Measurements from ENCODE around the gene TFRC.
"Not testable (repeated sequence)": the region's sequence is repeated elsewhere in the genome, so short reads cannot be mapped to it uniquely, and the experiment has no call there.

TFRC gene

DNA sequence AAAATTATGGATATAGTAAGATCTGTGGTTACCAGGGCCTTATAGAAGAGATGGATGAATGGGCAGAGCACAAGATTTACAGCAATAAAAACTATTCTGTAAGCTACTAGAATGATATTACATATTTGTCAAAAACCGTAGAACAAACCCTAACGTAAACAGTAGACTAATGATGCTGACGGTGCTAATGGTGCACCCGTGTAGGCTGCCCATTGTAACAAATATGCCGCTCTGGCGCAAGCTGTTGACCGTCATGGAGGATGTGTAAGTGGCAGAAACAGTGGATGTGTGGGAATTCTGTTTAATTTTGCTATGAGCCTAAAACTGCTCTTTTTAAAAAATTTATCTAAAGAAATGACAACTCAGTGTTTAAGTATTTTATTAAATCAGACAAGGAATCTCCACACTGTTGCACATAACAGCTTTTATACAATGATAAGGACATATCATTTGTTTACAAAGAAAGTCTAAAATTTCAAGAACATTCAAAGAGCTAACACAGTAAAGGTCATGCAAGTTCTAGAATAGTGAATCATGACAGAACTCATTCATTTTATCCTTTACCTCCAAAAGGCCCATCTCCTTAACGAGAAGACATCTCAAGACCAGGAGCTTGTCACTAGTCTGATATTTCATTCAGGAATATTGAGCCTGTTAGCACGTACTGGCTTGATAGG, 32.8 kb downstream of the TFRC start:
- no peak for DNase-seq (ENCODE audit: low read depth in 2 of 2)

DNA sequence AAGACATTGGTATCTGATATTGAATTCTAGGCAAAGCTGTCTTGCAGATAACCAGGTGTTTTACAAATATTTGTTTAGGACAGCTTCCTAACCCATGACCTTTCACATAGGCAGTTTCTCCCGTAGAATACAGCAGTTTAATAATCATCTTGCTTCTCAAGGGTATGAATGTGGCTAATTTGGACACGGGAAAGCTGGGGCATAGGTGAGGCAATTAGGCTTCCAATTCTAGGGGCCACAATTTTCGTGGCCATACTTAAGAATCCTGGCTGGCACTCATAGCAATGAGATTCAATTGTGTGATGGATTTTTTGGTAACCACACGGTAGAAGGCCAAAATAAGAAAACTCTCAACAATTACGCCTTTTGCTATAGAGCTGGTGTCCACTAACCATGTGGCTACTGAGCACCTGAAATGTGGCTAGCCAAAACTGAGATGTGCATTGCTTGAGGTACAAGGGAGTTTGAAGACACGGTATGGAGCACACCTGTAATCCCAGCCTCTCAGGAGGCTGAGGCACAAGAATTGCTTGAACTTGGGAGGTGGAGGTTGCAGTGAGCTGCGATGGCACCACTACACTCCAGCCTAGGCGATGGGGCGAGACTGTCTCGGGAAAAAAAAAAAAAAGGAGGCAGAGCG, 34.4 kb downstream of the TFRC start:
- no peak for DNase-seq (ENCODE audit: low read depth in 2 of 2)

DNA sequence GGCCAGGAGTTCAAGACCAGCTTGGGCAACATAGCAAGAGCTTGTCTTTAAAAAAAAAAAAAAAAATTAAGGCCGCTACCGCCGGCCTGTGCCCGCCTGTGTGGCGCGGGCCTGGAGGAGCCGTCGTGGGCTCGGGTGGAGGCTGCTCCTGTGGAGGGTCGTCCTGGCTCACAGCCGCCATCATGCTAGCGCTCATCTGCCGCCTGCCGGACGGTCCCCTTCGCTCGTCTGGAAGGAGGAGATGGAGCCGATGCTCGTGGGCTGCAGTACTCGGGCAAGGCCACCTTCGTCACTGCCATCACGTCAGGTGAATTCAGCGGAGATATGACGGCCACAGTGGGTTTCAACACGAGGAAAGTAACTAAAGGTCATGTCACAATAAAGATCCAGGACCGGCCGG, 37.4 kb downstream of the TFRC start:
- DNase-seq (ENCODE audit: low read depth in 2 of 2): no peak

DNA sequence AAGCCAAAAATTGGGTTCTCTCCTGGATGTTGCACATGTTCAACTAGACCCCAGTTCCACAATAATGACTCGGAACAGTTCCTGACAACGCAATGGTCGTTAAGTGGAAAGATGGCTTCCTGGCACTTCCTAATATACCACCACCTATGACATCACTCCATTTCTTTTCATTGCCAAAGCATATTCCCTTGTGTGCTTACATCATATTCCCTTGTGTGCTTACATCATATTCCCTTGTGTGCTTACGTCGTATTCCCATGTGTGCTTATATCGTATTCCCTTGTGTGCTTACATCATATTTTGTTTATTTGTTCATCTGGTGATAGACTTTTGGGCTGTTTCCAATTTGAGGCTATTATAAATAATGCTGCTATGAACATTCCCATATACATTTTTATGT, 39.2 kb downstream of the TFRC start:
- DNase-seq (ENCODE audit: low read depth in 2 of 2): no peak

DNA sequence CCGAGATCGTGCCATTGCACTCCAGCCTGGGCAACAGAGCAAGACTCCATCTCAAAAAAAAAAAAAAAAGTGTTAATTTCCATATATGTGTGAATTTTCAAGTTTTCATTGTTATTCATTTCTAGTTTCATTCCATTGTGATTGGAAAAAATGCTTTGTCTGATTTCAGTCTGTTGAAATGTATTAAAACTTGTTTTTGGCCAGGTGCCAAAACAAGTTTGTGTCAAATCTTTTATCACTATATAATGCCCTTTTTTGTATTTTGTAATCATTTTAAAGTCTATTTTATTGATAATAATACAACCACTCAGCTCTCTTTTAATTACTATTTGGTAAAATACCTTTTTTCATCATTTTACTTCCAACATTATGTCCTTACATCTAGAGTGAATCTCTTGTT, 42.5 kb downstream of the TFRC start:
- DNase-seq (ENCODE audit: low read depth in 2 of 2): no peak

DNA sequence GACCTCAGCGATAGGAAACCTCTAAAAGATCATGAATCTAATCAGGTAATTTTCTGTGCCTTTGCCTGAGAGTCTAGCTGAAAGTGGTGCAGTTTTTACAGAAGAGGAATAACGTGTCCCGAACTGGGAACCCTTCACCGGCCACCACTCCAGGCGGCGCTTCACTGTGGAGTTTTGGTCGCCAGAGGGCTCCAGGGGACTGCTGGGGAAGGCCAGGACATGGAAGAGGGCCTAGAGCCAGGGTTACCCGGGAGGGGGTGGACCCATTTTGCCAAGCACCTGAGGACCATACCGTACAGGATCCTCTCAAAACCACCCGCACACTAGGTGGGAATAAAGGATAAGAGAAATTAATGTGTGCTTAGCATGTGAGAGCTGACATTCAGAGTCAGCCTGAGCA, 55.8 kb downstream of the TFRC start:
- DNase-seq (ENCODE audit: low read depth in 2 of 2): not testable (repeated sequence)

DNA sequence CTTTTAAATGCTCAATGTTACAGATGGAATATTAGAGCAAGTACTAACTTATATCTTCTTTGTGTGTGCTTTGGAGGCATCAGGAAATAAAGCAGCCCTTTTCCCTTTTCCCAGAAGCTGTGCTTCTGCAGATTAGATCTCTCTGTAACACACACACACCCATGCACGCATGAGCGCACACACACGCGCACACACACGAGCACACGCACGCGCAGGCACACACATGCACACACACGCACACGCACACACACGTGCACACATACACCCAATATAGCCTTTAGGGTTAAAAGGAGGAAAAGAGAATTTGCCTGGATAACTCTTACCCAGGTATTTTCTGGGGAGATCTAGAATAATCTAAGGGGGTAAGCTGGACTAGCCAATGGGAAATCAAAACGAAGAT, 56.9 kb downstream of the TFRC start:
- DNase-seq (ENCODE audit: low read depth in 2 of 2): no peak

DNA sequence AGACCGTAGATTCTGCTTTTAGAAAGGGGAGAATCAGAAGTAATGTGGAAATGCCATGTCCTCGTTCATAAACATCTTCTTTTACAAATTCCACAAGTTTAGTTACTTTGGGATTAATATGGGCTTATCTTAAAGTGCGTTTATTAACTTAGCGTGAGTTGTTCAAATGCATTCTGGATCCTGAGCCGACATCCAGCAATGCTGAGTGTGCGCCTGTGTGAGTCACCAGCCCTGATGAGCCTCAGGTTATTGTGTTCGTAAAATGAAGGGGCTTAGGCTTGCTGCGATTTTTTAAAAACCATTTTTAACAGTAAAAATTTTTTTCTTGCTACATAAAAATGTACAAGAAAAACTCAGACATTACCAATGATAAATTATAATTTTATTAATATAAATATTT, 57.9 kb downstream of the TFRC start:
- DNase-seq (ENCODE audit: low read depth in 2 of 2): no peak

DNA sequence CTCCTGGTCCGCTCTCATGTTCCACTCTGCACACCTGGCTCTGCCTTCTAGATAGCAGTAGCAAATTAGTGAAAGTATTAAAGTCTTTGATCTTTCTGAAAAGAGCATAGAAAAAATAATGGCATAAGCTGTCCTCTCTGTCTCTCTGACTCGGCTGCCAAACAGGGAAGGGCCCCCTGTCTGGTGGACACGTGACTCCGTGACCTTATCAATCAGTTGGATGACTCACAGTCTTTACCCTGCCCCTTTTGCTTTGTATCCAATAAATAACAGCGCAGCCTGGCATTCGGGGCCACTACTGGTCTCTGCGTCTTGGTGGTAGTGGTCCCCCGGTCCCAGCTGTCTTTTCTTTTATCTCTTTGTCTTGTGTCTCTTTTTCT, 59.4 kb downstream of the TFRC start:
- not testable (repeated sequence) for DNase-seq (ENCODE audit: low read depth in 2 of 2)

DNA sequence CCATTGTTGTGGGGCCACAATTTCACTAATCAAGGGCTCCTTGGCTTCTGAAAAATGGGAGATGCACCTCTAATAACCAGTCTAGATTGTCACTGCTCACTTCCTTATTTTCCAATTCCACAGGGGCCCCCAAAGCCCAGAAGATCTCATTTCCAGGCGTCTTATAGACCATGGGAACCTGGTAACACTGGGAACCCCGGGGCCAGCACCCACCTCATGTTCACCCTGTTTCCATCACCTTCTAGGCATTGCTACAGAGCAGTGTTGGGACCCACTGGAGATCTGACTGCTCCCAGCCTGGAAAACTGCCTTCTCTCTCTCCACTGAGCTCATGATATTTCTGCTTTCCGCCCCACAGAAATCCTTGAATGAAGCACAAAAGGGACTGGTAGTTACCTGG, 61.5 kb downstream of the TFRC start:
- DNase-seq (ENCODE audit: low read depth in 2 of 2): no peak

DNA sequence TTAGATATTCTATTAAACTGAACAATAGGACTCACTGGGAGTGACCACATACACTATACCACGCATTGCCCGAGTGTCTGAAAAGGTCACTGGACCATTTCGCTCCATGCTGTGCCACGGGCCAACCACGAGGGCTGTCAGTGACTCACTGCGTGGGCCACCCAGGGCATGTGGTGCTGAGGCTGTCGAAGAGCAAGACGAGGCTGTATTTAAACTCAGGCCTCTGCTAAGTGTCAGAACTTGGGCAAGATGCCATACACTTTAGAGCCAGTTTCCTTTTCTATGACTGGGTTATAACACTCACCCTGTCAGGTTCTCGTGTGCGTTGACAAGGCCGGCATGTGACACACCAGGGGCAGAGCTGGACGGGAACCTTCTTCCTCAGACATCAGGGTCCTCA, 62.3 kb downstream of the TFRC start:
- DNase-seq (ENCODE audit: low read depth in 2 of 2): not testable (repeated sequence)

DNA sequence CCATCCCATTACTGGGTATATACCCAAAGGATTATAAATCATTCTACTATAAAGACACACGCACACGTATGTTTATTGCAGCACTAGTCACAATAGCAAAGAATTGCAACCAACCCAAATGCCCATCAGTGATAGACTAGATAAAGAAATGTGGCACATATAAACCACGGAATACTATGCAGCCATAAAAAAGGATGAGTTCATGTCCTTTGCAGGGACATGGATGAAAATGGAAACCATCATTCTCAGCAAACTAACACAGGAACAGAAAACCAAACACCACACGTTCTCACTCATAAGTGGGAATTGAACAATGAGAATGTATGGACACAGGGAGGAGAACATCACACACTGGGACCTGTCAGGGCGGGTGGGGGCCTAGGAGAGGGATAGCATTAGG, 63.7 kb downstream of the TFRC start:
- DNase-seq (ENCODE audit: low read depth in 2 of 2): not testable (repeated sequence)

DNA sequence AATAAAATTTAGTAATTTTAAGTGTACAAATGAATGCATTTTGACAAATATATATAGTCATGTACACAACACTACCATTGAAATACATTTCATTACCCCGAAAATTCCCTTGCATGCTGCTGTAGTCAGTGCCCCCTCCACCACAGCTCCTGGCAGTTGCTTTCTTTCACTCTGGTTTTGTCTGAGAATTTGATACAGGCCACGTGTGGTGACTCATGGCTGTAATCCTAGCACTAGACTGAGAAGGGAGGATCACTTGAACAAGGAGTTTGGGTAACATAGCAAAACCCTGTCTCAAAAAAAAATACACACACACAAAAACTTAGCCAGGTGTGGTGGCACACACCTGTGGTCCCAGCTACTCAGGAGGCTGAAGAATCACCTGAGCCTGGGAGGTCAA, 65.4 kb downstream of the TFRC start:
- DNase-seq (ENCODE audit: low read depth in 2 of 2): peak; percentile 14 to 20

DNA sequence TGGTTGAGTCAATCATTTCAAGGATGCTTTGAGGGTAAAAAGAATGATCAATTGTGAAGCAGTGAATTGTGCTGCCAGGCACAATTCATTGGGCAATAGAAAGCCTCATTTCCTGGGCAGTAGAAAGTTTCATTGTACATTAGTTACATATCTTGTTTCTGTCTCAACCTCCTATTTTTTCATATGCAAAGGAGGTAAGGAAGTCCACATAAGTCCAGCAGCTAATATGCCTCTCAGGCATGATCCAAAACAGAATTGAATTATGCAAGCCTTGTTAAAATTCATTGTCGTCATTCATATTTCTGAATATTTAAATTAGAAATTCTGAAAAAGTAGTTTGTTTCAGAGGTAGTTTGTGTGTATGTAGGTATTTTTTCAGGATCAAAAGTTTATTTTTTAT, 65.8 kb downstream of the TFRC start:
- DNase-seq (ENCODE audit: low read depth in 2 of 2): no peak

DNA sequence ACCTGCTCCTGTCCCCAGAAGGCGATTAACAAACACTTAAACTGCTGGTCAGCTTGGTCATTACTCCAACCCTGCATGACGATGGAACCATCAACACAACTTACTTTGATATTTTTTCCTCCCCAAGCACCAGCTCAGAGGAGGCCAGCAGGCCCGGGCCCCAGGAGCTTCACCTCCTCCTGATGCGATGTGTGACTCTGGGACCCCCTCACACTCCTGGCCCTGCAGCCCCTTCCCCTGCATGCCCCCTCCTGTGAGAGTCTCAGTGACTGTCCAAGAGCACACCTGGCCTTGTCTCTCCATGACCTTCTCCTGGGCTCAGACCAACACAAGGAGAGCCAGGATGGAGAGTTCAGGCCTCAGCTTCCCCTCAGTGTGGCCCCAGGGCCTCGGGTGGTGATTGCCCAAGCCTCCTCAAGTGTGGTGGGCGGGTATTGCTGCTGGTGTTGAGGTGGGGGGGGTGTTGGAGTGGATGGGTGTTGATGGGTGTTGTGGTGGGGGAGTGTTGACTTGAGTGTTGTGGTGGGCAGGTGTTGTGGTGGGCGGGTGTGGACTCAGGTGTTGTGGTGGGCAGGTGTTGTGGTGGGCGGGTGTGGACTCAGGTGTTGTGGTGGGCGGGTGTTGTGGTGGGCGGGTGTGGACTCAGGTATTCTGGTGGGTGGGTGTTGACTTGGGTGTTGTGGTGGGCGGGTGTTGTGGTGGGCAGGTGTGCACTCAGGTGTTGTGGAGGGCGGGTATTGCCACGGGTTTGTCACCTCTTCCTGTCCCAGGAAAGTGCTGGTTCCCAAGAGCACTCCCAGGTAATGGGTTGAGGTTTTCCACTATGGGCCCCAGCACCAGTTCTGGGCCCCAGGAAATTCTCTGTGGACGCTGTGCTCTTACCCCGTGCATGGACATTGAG, 68.1 kb downstream of the TFRC start:
- DNase-seq (ENCODE audit: low read depth in 2 of 2): no peak

DNA sequence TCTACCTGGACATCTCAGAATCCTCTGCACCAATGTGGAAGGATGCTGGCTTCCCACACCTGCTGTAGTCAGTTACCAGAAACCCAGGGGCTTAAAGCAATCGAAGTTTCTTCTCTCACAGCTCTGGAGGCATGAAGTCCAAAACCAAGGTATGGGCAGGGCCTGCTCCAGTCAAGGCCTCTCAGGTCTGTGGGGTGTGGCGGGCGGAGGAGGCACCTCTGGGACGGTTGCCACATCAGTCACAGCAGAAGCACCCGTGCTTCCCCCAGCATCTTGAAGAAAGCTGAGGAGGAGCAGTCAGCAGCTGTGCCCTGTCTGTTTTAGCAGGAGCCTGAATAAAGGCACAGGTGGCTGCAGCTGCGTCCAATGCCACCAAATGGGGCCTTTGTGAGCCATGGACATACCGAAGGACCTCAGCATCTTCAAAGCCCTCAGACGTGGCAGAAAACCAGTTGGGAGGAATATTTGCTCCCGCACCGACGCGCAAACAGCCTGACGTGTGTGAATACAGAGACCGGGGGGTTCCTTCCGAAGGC, 68.9 kb downstream of the TFRC start:
- no peak for DNase-seq (ENCODE audit: low read depth in 2 of 2)

DNA sequence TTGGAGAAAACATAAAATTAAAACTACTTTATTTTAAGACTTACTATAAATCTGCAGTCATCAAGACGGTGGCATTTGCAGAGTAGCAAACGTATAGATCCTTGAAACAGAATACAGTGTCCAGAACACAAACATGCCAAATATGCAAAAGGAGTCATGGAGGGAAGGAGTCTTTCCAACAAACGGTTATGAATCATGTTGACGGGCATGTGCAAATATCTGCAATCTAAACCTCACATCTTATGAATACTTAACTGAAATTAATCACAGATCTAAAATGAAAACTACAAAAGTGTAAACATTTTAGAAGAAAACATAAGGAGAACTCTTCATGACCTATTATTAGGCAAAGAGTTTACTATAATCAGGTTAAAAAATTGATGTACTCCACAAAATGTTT, 69.4 kb downstream of the TFRC start:
- DNase-seq (ENCODE audit: low read depth in 2 of 2): no peak

DNA sequence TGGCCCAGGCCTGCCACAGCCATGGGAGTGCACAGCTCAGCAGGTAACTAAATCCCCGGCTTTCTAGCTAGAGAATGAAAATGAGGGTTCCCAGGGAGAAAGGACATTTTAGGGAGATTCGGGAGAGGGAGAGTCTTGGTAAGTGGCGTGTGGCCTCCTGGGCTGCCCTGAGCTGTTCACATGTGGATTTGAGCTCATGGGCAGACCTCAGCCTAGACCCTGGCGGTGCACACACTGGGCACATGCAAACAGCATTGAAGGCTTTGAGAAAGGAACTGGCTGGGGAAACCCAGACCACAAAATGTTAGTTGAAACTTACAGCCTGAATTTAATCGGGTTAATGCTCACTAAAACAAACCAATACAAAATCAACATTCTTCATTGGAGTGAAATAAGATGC, 72.4 kb downstream of the TFRC start:
- no peak for DNase-seq (ENCODE audit: low read depth in 2 of 2)

DNA sequence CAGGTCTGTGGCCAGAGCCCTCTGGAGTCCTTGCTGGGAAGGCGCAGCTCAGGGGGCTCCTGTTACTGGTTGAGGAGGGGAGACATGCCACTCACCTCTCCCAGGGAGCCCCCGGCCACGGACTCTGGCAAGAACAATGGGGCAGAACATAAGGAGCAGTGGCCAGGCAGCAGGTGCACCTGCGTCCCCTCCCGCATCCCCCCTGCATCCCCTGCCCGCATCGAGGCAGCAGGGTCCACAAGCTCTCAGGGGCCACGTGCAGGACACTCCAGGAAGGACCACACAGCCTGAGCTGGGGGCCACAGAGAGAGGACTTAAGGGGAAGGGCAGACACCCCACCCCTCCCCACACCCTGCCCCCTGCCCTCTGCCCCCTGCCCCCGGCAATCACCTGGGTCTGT, 73.0 kb downstream of the TFRC start:
- no peak for DNase-seq (ENCODE audit: low read depth in 2 of 2)

DNA sequence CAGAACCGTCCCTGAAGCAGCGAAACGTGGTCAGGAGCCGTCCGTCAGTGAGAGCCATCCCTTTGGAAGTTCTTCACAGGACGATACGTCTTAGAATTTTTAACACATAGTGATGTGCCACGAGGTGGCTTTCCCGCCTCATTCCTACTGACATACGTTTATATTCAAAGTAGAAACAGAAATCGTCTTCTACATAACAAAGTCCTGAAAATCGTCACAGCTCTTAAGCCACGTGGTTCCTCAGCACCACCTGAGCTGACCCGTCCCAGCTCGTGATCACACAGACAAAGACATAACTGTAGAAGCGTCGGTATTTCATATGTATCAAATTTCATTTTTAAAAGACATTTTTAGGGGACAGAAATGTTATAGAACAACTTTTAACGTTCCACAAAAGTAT, 73.5 kb downstream of the TFRC start:
- DNase-seq (ENCODE audit: low read depth in 2 of 2): no peak

DNA sequence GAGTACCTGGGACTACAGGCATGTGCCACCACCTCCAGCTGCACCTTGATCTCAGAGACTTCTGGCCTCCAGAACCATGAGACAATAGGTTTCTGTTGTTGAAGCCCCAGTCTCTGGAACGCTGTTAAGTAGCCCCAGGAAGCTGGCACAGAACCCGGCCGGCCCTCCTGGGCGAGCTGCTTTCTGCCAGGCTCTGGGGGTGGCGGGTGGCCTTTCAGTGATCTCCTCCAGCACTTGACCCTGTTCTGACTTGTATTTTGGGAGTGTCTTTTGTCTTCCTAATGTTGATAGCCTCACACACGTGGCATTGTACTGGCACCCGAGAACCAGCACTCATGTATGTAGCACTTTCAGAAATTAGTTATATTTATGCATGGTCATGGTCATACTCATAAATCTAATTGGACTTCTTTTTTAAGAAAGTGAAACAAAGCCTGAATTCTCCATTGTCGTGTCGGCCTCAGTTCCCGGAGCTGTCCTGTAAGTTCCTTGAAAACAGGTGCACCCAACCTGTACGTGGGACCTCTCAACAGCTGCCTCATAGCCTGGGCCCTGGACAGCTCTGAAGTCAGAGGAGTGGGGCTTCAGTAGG, 74.0 kb downstream of the TFRC start:
- no peak for DNase-seq (ENCODE audit: low read depth in 2 of 2)

DNA sequence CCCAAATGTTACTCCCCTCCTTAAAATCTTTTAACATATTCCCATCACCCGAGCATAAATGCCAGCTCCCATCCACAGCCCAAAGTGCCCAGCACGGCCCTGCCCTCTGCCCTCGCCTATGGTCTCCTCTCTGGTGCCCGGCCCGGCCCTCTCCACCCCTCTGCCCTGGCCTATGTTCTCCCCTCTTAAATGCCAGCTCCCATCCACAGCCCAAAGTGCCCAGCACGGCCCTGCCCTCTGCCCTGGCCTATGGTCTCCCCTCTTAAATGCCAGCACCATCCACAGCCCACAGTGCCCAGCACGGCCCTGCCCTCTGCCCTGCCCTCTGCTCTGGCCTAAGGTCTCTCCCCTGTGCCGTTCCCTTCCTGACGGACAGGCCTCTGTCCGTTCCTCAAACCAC, 76.6 kb downstream of the TFRC start:
- not testable (repeated sequence) for DNase-seq (ENCODE audit: low read depth in 2 of 2)
